ENCODE measurements around the gene HSD3B2.

DNA sequence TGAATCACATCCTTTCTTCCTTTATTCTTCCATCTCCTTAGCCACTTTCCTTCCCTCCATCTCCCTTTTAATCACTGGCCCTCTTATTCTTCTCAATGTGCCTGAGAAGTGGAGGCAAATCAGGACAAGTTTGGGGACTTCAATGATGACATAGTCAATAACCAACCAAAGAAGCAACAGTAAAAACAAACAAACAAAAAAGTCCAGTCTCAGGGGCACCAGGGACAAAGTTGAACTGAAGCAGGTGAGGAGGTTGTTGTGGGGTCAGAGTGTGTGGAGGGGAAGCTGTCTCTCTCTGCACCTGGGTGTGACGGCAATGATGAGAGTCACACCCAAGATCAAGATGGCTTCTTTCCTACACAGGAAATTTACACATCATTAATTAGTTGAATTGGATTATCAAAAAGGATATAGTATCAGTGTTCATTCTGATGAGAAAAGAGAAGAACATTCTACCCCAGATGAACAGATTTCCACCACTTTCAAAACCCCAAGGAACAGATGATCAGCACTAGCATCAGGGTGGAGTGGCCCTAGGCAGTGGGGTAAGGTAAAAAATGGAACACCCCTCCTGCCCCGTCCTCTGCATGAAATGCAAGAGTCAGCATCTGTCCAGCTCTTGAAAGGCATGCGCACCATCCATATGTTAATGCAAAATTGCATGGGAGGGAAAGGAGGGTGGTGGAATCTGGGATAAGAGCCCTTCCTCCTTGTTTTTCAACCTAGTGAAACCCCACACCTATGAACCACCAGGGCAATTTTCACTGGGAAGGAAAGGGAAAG is 32.6 kb downstream of the HSD3B2 start:
- TF ChIP-seq GATA2 (IDR thresholded peaks at IDR 0.05; ENCODE audit: low read depth, low read length) (no peak), GATA3 (IDR thresholded peaks at IDR 0.05; ENCODE audit: low read depth, low read length) (no peak)

Measured in SH-SY5Y (cell line).